Neutrophil (primary cell): Measurements from ENCODE around the gene DLGAP3.

ENCODE experiments used
- H3K27ac ChIP-seq: fragments of 200-600 bp; sonication (generic); 2 replicates; pipeline ENCODE4 v1.5.1; 2016; ENCODE audit warnings: mild to moderate bottlenecking, moderate library complexity
- H3K27me3 ChIP-seq: fragments of 200-600 bp; sonication (generic); 2 replicates; pipeline ENCODE4 v1.6.0; 2016; ENCODE audit warnings: mild to moderate bottlenecking
- H3K36me3 ChIP-seq: fragments of 200-600 bp; sonication (generic); 2 replicates; pipeline ENCODE4 v1.5.1; 2017
- H3K4me1 ChIP-seq, 2 experiments: fragments of 200-600 bp in 1 of 2; sonication (generic) in 1 of 2; 1 replicate in 1 of 2; 2 replicates in 1 of 2; pipeline versions ENCODE4 v1.5.1 to v1.6.1; 2013 to 2016; ENCODE audit warnings: low read depth in 1 of 2, low read length in 1 of 2, mild to moderate bottlenecking in 1 of 2, moderate library complexity in 1 of 2; ENCODE audit not compliant: control insufficient read depth in 1 of 2, insufficient read depth in 1 of 2
- H3K4me3 ChIP-seq, 2 experiments: fragments of 200-600 bp in 1 of 2; sonication (generic) in 1 of 2; 1 replicate in 1 of 2; 2 replicates in 1 of 2; pipeline ENCODE4 v1.5.1; 2013 to 2016; ENCODE audit warnings: low read depth in 1 of 2, low read length in 1 of 2, mild to moderate bottlenecking in 1 of 2, moderate library complexity in 1 of 2
- H3K9me3 ChIP-seq: fragments of 200-600 bp; sonication (generic); 2 replicates; pipeline ENCODE4 v1.5.1; 2016
- TF ChIP-seq, protein P1 (sequence below): fragments of 200-600 bp; sonication (generic); IDR thresholded peaks from 2 replicates; pipeline ENCODE4 v1.5.1; 2016; ENCODE audit warnings: antibody characterized with exemption

DLGAP3 gene

DNA sequence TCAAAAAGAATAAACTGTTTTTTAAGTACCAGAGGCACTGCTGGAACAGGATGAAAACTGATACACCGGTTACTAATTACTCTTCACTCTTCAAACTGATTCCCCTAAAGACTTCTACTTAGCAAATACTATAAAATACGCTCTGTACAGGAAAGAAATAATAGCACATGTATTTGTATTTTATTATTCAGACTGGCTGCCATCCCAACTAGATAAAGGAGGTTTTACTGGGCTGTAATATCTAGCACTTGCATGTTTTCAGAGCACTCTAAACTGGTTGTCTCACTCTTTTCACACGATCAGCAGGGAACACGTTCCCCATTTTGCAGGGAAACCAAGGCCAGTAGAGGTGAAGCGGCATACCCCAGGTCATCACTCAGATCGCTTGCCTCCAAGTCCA is 79.1 kb downstream of the DLGAP3 start:
- no peaks in the 10 kb centered on the region for H3K9me3 ChIP-seq
- peaks cover 38% of the 10 kb centered on the region for H3K36me3 ChIP-seq
- peaks cover 0 to 9% of the 10 kb centered on the region in 2 experiments for H3K4me1 ChIP-seq
- H3K4me3 ChIP-seq = no peak overlapping the region
- TF ChIP-seq, protein P1, sequence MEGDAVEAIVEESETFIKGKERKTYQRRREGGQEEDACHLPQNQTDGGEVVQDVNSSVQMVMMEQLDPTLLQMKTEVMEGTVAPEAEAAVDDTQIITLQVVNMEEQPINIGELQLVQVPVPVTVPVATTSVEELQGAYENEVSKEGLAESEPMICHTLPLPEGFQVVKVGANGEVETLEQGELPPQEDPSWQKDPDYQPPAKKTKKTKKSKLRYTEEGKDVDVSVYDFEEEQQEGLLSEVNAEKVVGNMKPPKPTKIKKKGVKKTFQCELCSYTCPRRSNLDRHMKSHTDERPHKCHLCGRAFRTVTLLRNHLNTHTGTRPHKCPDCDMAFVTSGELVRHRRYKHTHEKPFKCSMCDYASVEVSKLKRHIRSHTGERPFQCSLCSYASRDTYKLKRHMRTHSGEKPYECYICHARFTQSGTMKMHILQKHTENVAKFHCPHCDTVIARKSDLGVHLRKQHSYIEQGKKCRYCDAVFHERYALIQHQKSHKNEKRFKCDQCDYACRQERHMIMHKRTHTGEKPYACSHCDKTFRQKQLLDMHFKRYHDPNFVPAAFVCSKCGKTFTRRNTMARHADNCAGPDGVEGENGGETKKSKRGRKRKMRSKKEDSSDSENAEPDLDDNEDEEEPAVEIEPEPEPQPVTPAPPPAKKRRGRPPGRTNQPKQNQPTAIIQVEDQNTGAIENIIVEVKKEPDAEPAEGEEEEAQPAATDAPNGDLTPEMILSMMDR = no peak
- H3K27me3 ChIP-seq = no peaks in the 10 kb centered on the region
- no peak overlapping the region for H3K27ac ChIP-seq

DNA sequence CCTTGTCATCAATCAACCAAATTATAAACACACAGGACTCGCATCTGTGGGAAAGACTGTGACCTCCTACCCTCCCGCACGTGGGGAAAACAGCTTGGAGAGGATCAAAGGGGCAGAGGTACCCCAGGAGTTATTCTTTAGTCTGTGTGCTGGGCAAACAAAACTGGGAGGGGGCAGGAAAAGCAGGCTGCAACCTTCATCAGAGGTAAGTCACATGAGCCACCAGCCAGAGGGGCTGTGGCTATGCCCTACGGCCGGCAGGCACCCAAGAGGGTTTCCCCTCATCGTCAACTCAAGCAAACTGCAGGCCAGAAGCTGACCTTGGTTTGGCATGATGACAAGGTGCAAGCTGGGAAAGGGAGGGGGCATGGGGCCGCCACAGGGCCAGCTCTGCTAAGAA is 82.4 kb downstream of the DLGAP3 start:
- no peaks in the 10 kb centered on the region for H3K27me3 ChIP-seq
- TF ChIP-seq, protein P1 = no peak

DNA sequence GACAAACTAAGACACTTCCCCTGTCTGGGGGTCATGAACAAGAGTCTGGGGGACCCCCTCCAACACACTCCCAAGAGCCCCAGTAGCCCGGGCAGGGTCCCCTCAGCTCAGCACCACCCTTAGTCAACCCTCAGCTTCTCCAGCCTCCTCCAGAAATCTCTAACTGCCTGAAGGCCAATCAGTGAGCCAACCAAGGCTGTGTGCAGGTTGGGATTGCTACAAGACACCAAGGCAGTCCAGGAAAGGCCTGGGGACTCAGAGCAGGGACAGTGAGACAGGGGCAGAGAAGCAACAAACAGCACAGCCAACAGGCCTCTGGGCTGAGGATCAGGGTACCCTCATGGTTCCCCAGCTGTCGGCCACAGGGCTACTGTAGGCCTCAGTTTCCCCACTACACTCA is 83.2 kb downstream of the DLGAP3 start:
- no peaks in the 10 kb centered on the region for H3K27me3 ChIP-seq
- H3K4me1 ChIP-seq = peaks cover 5 to 23% of the 10 kb centered on the region in 2 experiments
- peaks cover 10% of the 10 kb centered on the region for H3K36me3 ChIP-seq
- H3K4me3 ChIP-seq = no peak overlapping the region
- TF ChIP-seq, protein P1 = no peak
- H3K9me3 ChIP-seq = no peaks in the 10 kb centered on the region
- no peak overlapping the region for H3K27ac ChIP-seq

More for the DNA sequence above, 82.4 kb downstream of the DLGAP3 start:
- no peaks in the 10 kb centered on the region for H3K9me3 ChIP-seq
- no peak overlapping the region for H3K27ac ChIP-seq
- peaks cover 11% of the 10 kb centered on the region for H3K36me3 ChIP-seq
- no peak overlapping the region for H3K4me3 ChIP-seq
- H3K4me1 ChIP-seq = peaks cover 5 to 23% of the 10 kb centered on the region in 2 experiments

DNA sequence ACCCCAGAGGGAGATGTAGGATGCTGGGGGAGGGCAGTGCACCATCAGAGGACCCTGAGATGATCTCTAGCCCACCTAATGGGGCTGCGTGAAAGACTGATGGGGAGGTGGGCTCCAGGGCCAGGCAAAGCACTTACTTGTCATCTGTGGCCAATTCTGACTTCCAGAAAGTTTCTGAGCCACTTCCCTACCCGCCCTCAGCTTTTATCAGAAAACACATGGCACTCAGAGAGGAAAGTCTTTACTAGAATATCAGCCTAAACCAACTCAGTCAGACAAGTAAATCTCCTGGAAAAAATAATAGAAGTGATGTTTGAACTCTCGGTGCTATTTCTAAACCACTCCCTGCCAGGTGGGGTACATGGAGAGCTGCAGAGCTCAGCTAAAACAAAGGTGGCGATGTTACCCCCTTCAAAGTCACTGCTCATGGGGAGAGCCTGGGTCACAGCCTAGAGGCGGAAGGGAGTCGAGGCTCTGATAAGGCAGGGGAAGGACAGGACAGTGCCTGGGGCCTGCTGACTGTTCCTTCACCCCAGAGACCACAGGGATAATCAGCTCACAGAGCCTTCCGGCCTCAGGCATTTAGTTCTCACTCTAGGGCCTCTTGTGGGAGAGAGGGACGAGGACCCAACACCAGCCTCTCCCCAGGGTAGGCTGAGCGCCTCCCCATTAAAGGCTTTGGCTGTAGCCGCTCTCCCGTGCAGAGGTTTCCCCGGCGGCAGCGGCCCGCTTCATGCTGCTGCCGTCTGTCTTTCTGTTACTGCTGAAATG is 84.1 kb downstream of the DLGAP3 start:
- TF ChIP-seq, protein P1 = no peak
- Histone ChIP-seq H3K4me3 (no peak overlapping the region), H3K27ac (no peak overlapping the region), H3K36me3 (peaks cover 3% of the 10 kb centered on the region), H3K4me1 (peaks cover 5 to 23% of the 10 kb centered on the region in 2 experiments), H3K9me3 (no peaks in the 10 kb centered on the region), H3K27me3 (no peaks in the 10 kb centered on the region)

DNA sequence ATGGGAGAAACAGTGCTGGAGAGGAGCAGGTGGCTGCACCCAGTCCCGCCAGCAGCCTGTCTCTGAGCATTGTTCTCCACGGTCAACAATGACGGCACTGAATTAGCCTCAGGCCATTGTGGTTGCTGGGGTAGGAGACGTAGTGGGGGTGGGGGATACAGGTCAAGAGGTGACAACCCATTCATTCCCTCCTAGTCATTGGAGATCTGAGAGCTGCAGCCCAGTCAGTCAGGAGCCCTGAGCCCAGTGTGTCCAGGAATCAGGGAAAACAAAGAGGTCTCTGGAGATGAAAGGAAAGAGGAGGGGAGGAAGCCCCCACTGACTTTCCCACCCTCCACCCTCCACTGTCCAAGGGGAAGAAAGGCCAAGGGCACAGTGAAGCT is 85.2 kb downstream of the DLGAP3 start:
- peaks cover 3% of the 10 kb centered on the region for H3K36me3 ChIP-seq
- H3K27me3 ChIP-seq = no peaks in the 10 kb centered on the region
- H3K9me3 ChIP-seq = no peaks in the 10 kb centered on the region
- peaks cover 5 to 22% of the 10 kb centered on the region in 2 experiments for H3K4me1 ChIP-seq
- no peak overlapping the region for H3K4me3 ChIP-seq
- H3K27ac ChIP-seq = no peak overlapping the region
- TF ChIP-seq, protein P1 = no peak
